22Rv1 (cell line): ENCODE results near the gene NDUFB8.
"Not testable (repeated sequence)": the region's sequence is repeated elsewhere in the genome, so short reads cannot be mapped to it uniquely, and the experiment has no call there.

Experiments
- CTCF ChIP-seq: fragments of 450-650 bp; IDR thresholded peaks from 2 replicates; pipeline ENCODE4 v1.5.1; 2017; ENCODE audit warnings: mild to moderate bottlenecking
- ZFX ChIP-seq: fragments of 450-650 bp; IDR thresholded peaks from 2 replicates; pipeline ENCODE4 v1.6.1; 2017; ENCODE audit warnings: antibody characterized with exemption, borderline replicate concordance

- TF ChIP-seq CTCF, ZFX: not testable (repeated sequence)
Observed at GRCh38 chr10:100575146-100575545, 45.5 kb upstream of the NDUFB8 start.
